A549 (cell line): Measurements from ENCODE around the gene CERK. TPM values are rescaled to one million over a fixed set of nuclear protein-coding genes. Genes with fewer than 3 reads are reported as not detected.

Experiments used
- ATAC-seq, 2 experiments: fragments of 200-7000 bp in 1 of 2; fragments of >200 bp in 1 of 2; cut with Nextera tagmentation in 1 of 2; cut with Tn5 transposase in 1 of 2; 3 replicates each; pipeline versions ENCODE4 v1.8.0 to v1.9.1; 2018 to 2020; ENCODE audit warnings: mild to moderate bottlenecking in 1 of 2, moderate library complexity in 1 of 2
- CTCF ChIA-PET: fragments of 300-600 bp; sonication (Branson Sonifier 250); formaldehyde crosslinking; extraction: SDS; loops from one replicate; lab custom pipeline; 2021; ENCODE audit warnings: antibody characterized with exemption, inconsistent platforms; lab: Yijun Ruan, JAX
- POLR2A ChIA-PET: fragments of 350-600 bp; formaldehyde crosslinking; extraction: SDS; loops from one replicate; lab custom pipeline; 2021; ENCODE audit warnings: antibody characterized with exemption, inconsistent platforms; lab: Yijun Ruan, JAX
- DNase-seq, 2 experiments: peaks; one replicate each; pipeline versions ENCODE4 v3.0.0 to v3.0.0-alpha.2; 2011 to 2016; ENCODE audit warnings: low read depth in 1 of 2, low spot score in 1 of 2
- FAIRE-seq: peaks from 2 replicates; lab custom pipeline; 2011; peaks lifted over from hg19 to GRCh38; lab: Jason Lieb, UNC
- H3K27ac ChIP-seq, 2 experiments: fragments of >200 bp; sonication (Bioruptor Twin); formaldehyde crosslinking; 3 replicates each; pipeline ENCODE4 v1.5.1; 2016 to 2017
- H3K4me1 ChIP-seq: fragments of >200 bp; sonication (Bioruptor Twin); formaldehyde crosslinking; 3 replicates; pipeline ENCODE4 v1.6.1; 2016
- H3K4me2 ChIP-seq: fragments of >200 bp; sonication (Bioruptor Twin); formaldehyde crosslinking; 3 replicates; pipeline ENCODE4 v1.6.1; 2016
- H3K4me3 ChIP-seq: fragments of >200 bp; sonication (Bioruptor Twin); formaldehyde crosslinking; 3 replicates; pipeline ENCODE4 v1.5.1; 2016
- H3K9me3 ChIP-seq: fragments of >200 bp; sonication (Bioruptor Twin); formaldehyde crosslinking; 3 replicates; pipeline ENCODE4 v1.6.1; 2016
- CEBPB ChIP-seq, 2 experiments: fragments of >200 bp in 1 of 2; sonication (Bioruptor Twin) in 1 of 2; formaldehyde crosslinking in 1 of 2; IDR thresholded peaks; 2 replicates each; pipeline ENCODE4 v1.6.1; 2012 to 2016
- CHD2 ChIP-seq: fragments of 150-350 bp; IDR thresholded peaks from 2 replicates; pipeline ENCODE4 v1.6.1; 2014; ENCODE audit warnings: low read length; ENCODE audit not compliant: partially characterized antibody
- EHF ChIP-seq: fragments of 250-450 bp; sonication (Bioruptor Pico); IDR thresholded peaks from 2 replicates; pipeline ENCODE4 v1.5.0; 2020; ENCODE audit warnings: mild to moderate bottlenecking
- EP300 ChIP-seq, 2 experiments: fragments of >200 bp; sonication (Bioruptor Twin); formaldehyde crosslinking; IDR thresholded peaks; 2 replicates in 1 of 2; 3 replicates in 1 of 2; pipeline ENCODE4 v1.6.1; 2016 to 2017
- FOSB ChIP-seq: fragments of 250-450 bp; sonication (Bioruptor Pico); IDR thresholded peaks from 2 replicates; pipeline ENCODE4 v1.5.0; 2020; ENCODE audit warnings: mild to moderate bottlenecking, moderate library complexity
- FOXS1 ChIP-seq: fragments of 250-450 bp; sonication (Bioruptor Pico); IDR thresholded peaks from 2 replicates; pipeline ENCODE4 v1.5.0; 2020; ENCODE audit warnings: mild to moderate bottlenecking, moderate library complexity
- HEYL ChIP-seq: fragments of 250-450 bp; sonication (Bioruptor Pico); IDR thresholded peaks from 2 replicates; pipeline ENCODE4 v1.8.0; 2021; ENCODE audit warnings: mild to moderate bottlenecking, moderate library complexity
- HOXA7 ChIP-seq: fragments of 250-450 bp; sonication (Bioruptor Pico); IDR thresholded peaks from 2 replicates; pipeline ENCODE4 v1.5.0; 2020; ENCODE audit warnings: mild to moderate bottlenecking, moderate library complexity
- KDM1A ChIP-seq: fragments of 200-600 bp; sonication (generic); IDR thresholded peaks from 2 replicates; pipeline ENCODE4 v1.6.1; 2016; ENCODE audit warnings: low read depth, mild to moderate bottlenecking
- MAX ChIP-seq: IDR thresholded peaks from 2 replicates; pipeline ENCODE4 v1.6.1; 2012
- MAZ ChIP-seq: fragments of 150-350 bp; IDR thresholded peaks from 2 replicates; pipeline ENCODE4 v1.6.1; 2014; ENCODE audit warnings: antibody characterized with exemption, low read depth, low read length, borderline replicate concordance
- MYC ChIP-seq: IDR thresholded peaks from 2 replicates; pipeline ENCODE4 v1.6.1; 2012; ENCODE audit warnings: mild to moderate bottlenecking, inconsistent platforms, low read length, improper control_type of control experiment, borderline replicate concordance
- PBX3 ChIP-seq: IDR thresholded peaks from 2 replicates; pipeline ENCODE4 v1.6.1; 2012
- RAD21 ChIP-seq, 2 experiments: fragments of >200 bp in 1 of 2; sonication (Bioruptor Twin) in 1 of 2; formaldehyde crosslinking in 1 of 2; IDR thresholded peaks in 1 of 2; conservative IDR thresholded peaks in 1 of 2; 2 replicates in 1 of 2; 3 replicates in 1 of 2; pipeline ENCODE4 v1.6.1; 2012 to 2018; ENCODE audit warnings: inconsistent platforms in 1 of 2
- RCOR1 ChIP-seq: fragments of 150-350 bp; IDR thresholded peaks from 2 replicates; pipeline ENCODE4 v1.6.1; 2014; ENCODE audit warnings: antibody characterized with exemption, low read length, low read depth
- ZFP36 ChIP-seq: fragments of 450-650 bp; IDR thresholded peaks from 2 replicates; pipeline ENCODE4 v1.6.1; 2014; ENCODE audit warnings: borderline replicate concordance; ENCODE audit not compliant: partially characterized antibody
- WGBS: methylation state at CpG from one replicate; pipeline ENCODE4 v1.1.6; 2017; ENCODE audit errors: missing lambda C conversion rate; 5-methylcytosine and 5-hydroxymethylcytosine counted together
- polyA plus RNA-seq, 4 experiments: library from polyadenylated mRNA; depleted of rRNA in 3 of 4; stranded (reverse); fragments of >200 nt; fragmentation: RNase III in 1 of 4; extraction: RNeasy Plus Mini Kit Qiagen cat#74134 plus additional on column Dnase treatment in 1 of 4; gene quantifications; 2 replicates in 3 of 4; 3 replicates in 1 of 4; pipeline ENCODE4 v1.2.3, GENCODE V29; 2011 to 2017
- TF ChIP-seq, protein P1 (sequence below): fragments of >200 bp; sonication (Bioruptor Twin); formaldehyde crosslinking; IDR thresholded peaks from 2 replicates; pipeline ENCODE4 v1.6.1; 2016

The CERK gene
- polyA plus RNA-seq, 2 of the 4 experiments (the other 2 are of a cell fraction) = 13.1 to 15.6 TPM

GRCh38 chr22:46654426-46654825, 83.6 kb downstream of the CERK start:
- TF ChIP-seq MAX (no peak), EHF (CRISPR knock-in tag) (no peak), KDM1A (no peak), MYC (no peak), RAD21 (conservative IDR thresholded peaks at IDR 0.05 in 1 of 2, IDR thresholded peaks at IDR 0.05 in 1 of 2) (no peak), CEBPB (IDR thresholded peaks at IDR 0.05) (no peak), FOXS1 (no peak)
- TF ChIP-seq, protein P1, sequence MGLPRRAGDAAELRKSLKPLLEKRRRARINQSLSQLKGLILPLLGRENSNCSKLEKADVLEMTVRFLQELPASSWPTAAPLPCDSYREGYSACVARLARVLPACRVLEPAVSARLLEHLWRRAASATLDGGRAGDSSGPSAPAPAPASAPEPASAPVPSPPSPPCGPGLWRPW = no peak

GRCh38 chr22:46653596-46653995, 84.5 kb downstream of the CERK start:
- POLR2A ChIA-PET = no interaction called here
- CTCF ChIA-PET = no interaction called here
- peak overlapping the region; percentile 77; a peak in 5 of 6 replicates for H3K27ac ChIP-seq
- FAIRE-seq (no peak), DNase-seq (no peak), ATAC-seq (no peak)
- no peak overlapping the region for H3K4me2 ChIP-seq
- WGBS = 84% methylated on average over 5 of the region's 8 CpGs
- H3K4me3 ChIP-seq = no peak overlapping the region
- H3K4me1 ChIP-seq = peaks cover 50% of the 10 kb centered on the region
- H3K9me3 ChIP-seq = no peaks in the 10 kb centered on the region
- TF ChIP-seq FOXS1 = no peak
- TF ChIP-seq MAZ = no peak
- TF ChIP-seq EHF (CRISPR knock-in tag) = no peak
- TF ChIP-seq RCOR1 = no peak
- TF ChIP-seq PBX3 = no peak
- TF ChIP-seq FOSB (CRISPR knock-in tag) = no peak

More at GRCh38 chr22:46654426-46654825, 83.6 kb downstream of the CERK start:
- POLR2A ChIA-PET = no interaction called here
- H3K4me2 ChIP-seq = no peak overlapping the region
- FAIRE-seq (no peak), DNase-seq (no peak), ATAC-seq (no peak)
- peak overlapping the region in 1 of 2 experiments; percentile 77; a peak in 2 of 6 replicates for H3K27ac ChIP-seq
- H3K9me3 ChIP-seq = no peaks in the 10 kb centered on the region
- CTCF ChIA-PET = interaction anchor here (0.6 kb wide), 1 partner anchor 8 kb away, joined by 4 read pairs; no protein-coding TSS in a partner anchor
- H3K4me3 ChIP-seq = no peak overlapping the region
- no CpG with 5 or more reads among the region's 17 CpGs for WGBS
- peaks cover 42% of the 10 kb centered on the region for H3K4me1 ChIP-seq

DNA sequence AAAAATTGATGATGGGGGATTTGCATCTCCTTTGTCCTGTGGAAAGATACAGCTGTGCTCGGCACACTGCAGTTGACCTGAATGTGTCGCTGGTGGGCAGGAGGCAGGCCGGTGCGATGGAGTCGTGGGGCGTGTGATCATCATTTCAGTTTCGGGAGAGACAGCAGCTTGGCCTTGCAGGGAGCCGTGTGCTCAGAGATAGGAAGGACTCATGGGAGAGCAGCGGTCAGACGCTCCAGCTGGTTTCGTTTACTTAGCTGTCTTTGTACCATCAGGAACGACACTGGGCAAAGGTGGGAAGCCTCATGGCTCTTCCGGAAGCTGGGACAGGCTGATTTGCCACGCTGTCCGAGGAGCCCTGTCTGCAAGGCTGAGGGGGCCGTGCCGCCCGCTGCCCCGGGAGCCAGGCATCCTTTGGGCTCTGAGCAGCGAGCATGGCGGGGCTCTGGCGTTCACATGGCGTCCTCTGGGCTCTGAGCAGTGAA, 85.2 kb downstream of the CERK start:
- ChIA-PET POLR2A (no interaction called here), CTCF (no interaction called here)
- ATAC-seq (no peak; a peak in 1 of 6 replicates), FAIRE-seq (no peak), DNase-seq (no peak)
- Histone ChIP-seq H3K27ac (peak overlapping the region; percentile 77), H3K4me1 (peaks cover 50% of the 10 kb centered on the region), H3K9me3 (no peaks in the 10 kb centered on the region), H3K4me3 (no peak overlapping the region), H3K4me2 (peak overlapping the region; percentile 68)
- TF ChIP-seq EP300 (IDR thresholded peaks at IDR 0.05) = no peak
- no peak for TF ChIP-seq CHD2
- no peak for TF ChIP-seq ZFP36
- 0 out of 2 replicates have a peak, but pooled peaks have one; percentile 21 for TF ChIP-seq MAX
- no peak for TF ChIP-seq HEYL (CRISPR knock-in tag)
- TF ChIP-seq HOXA7 = no peak
- 84% methylated on average over 12 of the region's 23 CpGs for WGBS
